Colon (tissue), 2 donors: Measurements from ENCODE around the gene VWA2.
"Not testable (repeated sequence)": the region's sequence is repeated elsewhere in the genome, so short reads cannot be mapped to it uniquely, and the experiment has no call there.

Experiments used
- FAIRE-seq: peaks from 2 replicates; lab custom pipeline; 2012; peaks lifted over from hg19 to GRCh38; lab: Jason Lieb, UNC
- donor health status: control.
- donor health status: control.

VWA2 gene

GRCh38 chr10:114319406-114320248 is 80.6 kb downstream of the VWA2 start:
- no peak for FAIRE-seq

- no peak for FAIRE-seq
Observed at GRCh38 chr10:114320249-114321116, 81.4 kb downstream of the VWA2 start.

- FAIRE-seq, result no peak
Observed at GRCh38 chr10:114322344-114322743, 83.3 kb downstream of the VWA2 start.

- FAIRE-seq, result no peak
Observed at GRCh38 chr10:114323023-114323422, 84.0 kb downstream of the VWA2 start.

- FAIRE-seq, result no peak
Observed at GRCh38 chr10:114326795-114327194, 87.7 kb downstream of the VWA2 start.

- FAIRE-seq, result no peak
Observed at GRCh38 chr10:114327537-114328440, 88.7 kb downstream of the VWA2 start.

GRCh38 chr10:114328441-114328812 is 89.4 kb downstream of the VWA2 start:
- no peak for FAIRE-seq

- no peak for FAIRE-seq
Observed at GRCh38 chr10:114328874-114329273, 89.8 kb downstream of the VWA2 start.

GRCh38 chr10:114329634-114330365 is 90.7 kb downstream of the VWA2 start:
- FAIRE-seq, result no peak

GRCh38 chr10:114332301-114333192 is 93.5 kb downstream of the VWA2 start:
- no peak for FAIRE-seq

- FAIRE-seq, result not testable (repeated sequence)
Observed at GRCh38 chr10:114333441-114333840, 94.4 kb downstream of the VWA2 start.

- no peak for FAIRE-seq
Observed at GRCh38 chr10:114334301-114334700, 95.2 kb downstream of the VWA2 start.

- no peak for FAIRE-seq
Observed at GRCh38 chr10:114335614-114336013, 96.6 kb downstream of the VWA2 start.

GRCh38 chr10:114336823-114337509 is 97.9 kb downstream of the VWA2 start:
- FAIRE-seq, result no peak

- no peak for FAIRE-seq
Observed at GRCh38 chr10:114337510-114338462, 98.7 kb downstream of the VWA2 start.

- FAIRE-seq, result no peak
Observed at GRCh38 chr10:114340816-114341215, 101.8 kb downstream of the VWA2 start.
